Gastroesophageal sphincter (tissue), 4 donors: Measurements from ENCODE around the gene RAB5B. TPM values are rescaled to one million over a fixed set of nuclear protein-coding genes. Genes with fewer than 3 reads are reported as not detected.

Experiments used
- ATAC-seq: fragments of 150-250 bp; one replicate; pipeline ENCODE4 v1.9.1; 2016; ENCODE audit warnings: mild to moderate bottlenecking, moderate library complexity
- H3K27ac ChIP-seq, 4 donors: fragments of 200-600 bp; sonication (generic) in 3 of 4; 1 replicate in 3 of 4; 2 replicates in 1 of 4; pipeline ENCODE4 v1.5.1; 2016 to 2019
- H3K27me3 ChIP-seq: fragments of 200-600 bp; sonication (generic); one replicate; pipeline ENCODE4 v1.5.1; 2019
- H3K36me3 ChIP-seq, 2 donors: fragments of 200-600 bp; sonication (generic); one replicate each; pipeline ENCODE4 v1.5.1; 2019; ENCODE audit warnings: control low read depth in 1 of 2
- H3K4me1 ChIP-seq, 3 donors: fragments of 200-600 bp; sonication (generic); 1 replicate in 2 of 3; 2 replicates in 1 of 3; pipeline ENCODE4 v1.5.1; 2016 to 2019; ENCODE audit warnings: control low read depth in 2 of 3
- H3K4me3 ChIP-seq, 2 donors: fragments of 200-600 bp; sonication (generic); one replicate each; pipeline ENCODE4 v1.5.1; 2019; ENCODE audit warnings: mild to moderate bottlenecking in 1 of 2, moderate library complexity in 1 of 2
- H3K9me3 ChIP-seq, 3 donors: fragments of 200-600 bp; sonication (generic); one replicate each; pipeline ENCODE4 v1.5.1; 2017 to 2019; ENCODE audit warnings: control low read depth in 2 of 3
- EP300 ChIP-seq: sonication (generic); formaldehyde crosslinking; IDR thresholded peaks from one replicate; pipeline ENCODE4 v1.6.1; 2017; ENCODE audit warnings: antibody characterized with exemption, mild to moderate bottlenecking
- POLR2A ChIP-seq, 2 donors: fragments of 450-650 bp; IDR thresholded peaks; one replicate each; pipeline ENCODE4 v1.6.1; 2017; ENCODE audit warnings: antibody characterized with exemption in 2 of 2, mild to moderate bottlenecking in 2 of 2, moderate library complexity in 1 of 2
- POLR2AphosphoS5 ChIP-seq: sonication (generic); formaldehyde crosslinking; IDR thresholded peaks from one replicate; pipeline ENCODE4 v1.6.1; 2017; ENCODE audit warnings: antibody characterized with exemption
- WGBS, 2 donors: methylation state at CpG; one replicate each; pipeline ENCODE4 v1.1.5; 2018; ENCODE audit warnings: low coverage in 1 of 2; 5-methylcytosine and 5-hydroxymethylcytosine counted together
- total RNA-seq, 4 donors: library from RNA; depleted of rRNA; stranded (reverse); fragments of >200 nt; gene quantifications; one replicate each; pipeline ENCODE4 v1.1.0, GENCODE V29; 2016
- TF ChIP-seq, protein P1 (sequence below), 4 experiments: fragments of 200-600 bp in 2 of 4; fragments of 450-650 bp in 2 of 4; sonication (generic) in 1 of 4; IDR thresholded peaks; one replicate each; pipeline ENCODE4 v1.5.1; 2017 to 2019; ENCODE audit warnings: antibody characterized with exemption in 4 of 4, mild to moderate bottlenecking in 2 of 4, moderate library complexity in 2 of 4

Gene RAB5B
- total RNA-seq, 4 donors from 2014 or later = 113 to 169 (median 142) TPM

- peaks cover 0 to 12% (median 8%) of the 10 kb centered on the region in 3 donors for H3K4me1 ChIP-seq
- H3K27me3 ChIP-seq = no peaks in the 10 kb centered on the region
- H3K27ac ChIP-seq = no peak overlapping the region
- H3K9me3 ChIP-seq = no peaks in the 10 kb centered on the region
- no peak for ATAC-seq
- H3K4me3 ChIP-seq = no peak overlapping the region
- H3K36me3 ChIP-seq = peaks cover 0 to 68% of the 10 kb centered on the region in 2 donors
- no peak for TF ChIP-seq POLR2A (IDR thresholded peaks at IDR 0.05)
- TF ChIP-seq POLR2AphosphoS5 = no peak
- no peak for TF ChIP-seq EP300
- TF ChIP-seq, protein P1, sequence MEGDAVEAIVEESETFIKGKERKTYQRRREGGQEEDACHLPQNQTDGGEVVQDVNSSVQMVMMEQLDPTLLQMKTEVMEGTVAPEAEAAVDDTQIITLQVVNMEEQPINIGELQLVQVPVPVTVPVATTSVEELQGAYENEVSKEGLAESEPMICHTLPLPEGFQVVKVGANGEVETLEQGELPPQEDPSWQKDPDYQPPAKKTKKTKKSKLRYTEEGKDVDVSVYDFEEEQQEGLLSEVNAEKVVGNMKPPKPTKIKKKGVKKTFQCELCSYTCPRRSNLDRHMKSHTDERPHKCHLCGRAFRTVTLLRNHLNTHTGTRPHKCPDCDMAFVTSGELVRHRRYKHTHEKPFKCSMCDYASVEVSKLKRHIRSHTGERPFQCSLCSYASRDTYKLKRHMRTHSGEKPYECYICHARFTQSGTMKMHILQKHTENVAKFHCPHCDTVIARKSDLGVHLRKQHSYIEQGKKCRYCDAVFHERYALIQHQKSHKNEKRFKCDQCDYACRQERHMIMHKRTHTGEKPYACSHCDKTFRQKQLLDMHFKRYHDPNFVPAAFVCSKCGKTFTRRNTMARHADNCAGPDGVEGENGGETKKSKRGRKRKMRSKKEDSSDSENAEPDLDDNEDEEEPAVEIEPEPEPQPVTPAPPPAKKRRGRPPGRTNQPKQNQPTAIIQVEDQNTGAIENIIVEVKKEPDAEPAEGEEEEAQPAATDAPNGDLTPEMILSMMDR (IDR thresholded peaks at IDR 0.05) = no peak
- 71 to 78% methylated on average over 1 of the region's 1 CpG for WGBS, 2 donors
Measured at GRCh38 chr12:55942577-55943136, 31.2 kb upstream of the RAB5B start.

GRCh38 chr12:55946553-55946952 lies 27.3 kb upstream of the RAB5B start:
- no peak overlapping the region for H3K27ac ChIP-seq
- no peaks in the 10 kb centered on the region for H3K9me3 ChIP-seq
- TF ChIP-seq POLR2AphosphoS5 (no peak), EP300 (no peak), POLR2A (IDR thresholded peaks at IDR 0.05) (no peak)
- TF ChIP-seq, protein P1 (IDR thresholded peaks at IDR 0.05) = no peak
- no peak for ATAC-seq
- no peak overlapping the region for H3K4me3 ChIP-seq
- H3K4me1 ChIP-seq = no peaks in the 10 kb centered on the region
- peaks cover 0 to 67% of the 10 kb centered on the region in 2 donors for H3K36me3 ChIP-seq
- no peaks in the 10 kb centered on the region for H3K27me3 ChIP-seq
- WGBS, 2 donors = 35 to 82% methylated on average over 2 to 6 of the region's 6 CpGs

GRCh38 chr12:55955344-55955743 lies 18.5 kb upstream of the RAB5B start:
- H3K9me3 ChIP-seq = no peaks in the 10 kb centered on the region

DNA sequence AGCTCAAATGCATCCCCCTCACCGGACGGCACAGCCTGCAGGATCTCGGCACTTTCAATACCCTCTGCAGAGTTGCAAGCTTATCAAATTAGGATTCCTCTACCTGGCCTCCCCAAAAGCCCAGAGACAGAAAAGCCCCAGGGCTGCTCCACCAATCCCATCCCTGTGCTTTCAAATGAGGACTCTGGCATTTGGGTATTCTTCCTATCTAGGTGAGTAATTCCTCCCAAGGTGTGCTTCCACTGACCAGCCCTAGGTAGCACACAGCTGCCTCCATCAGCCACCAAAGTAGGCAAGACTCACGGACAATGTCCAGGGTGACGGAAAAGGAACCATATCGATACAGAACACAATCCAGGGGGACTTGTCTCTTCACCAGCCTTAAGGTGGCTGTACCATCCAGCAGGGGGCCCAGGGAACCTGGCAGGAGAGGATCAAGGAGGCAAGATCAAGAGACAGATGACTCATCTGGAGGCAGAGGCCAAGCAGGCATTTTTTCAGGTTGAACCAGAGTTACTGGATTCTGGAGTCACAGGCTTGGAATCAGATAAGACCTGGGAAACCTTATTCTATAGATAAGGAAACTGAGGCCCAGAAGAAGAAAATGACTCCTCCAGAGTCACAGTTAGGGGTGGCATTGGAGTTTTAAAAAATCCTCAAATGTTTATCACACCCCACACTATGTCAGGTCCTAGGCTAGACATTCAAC lies 17.9 kb upstream of the RAB5B start:
- no peaks in the 10 kb centered on the region for H3K4me1 ChIP-seq
- H3K36me3 ChIP-seq = peaks cover 0 to 34% of the 10 kb centered on the region in 2 donors
- 49 to 93% methylated on average over 3 of the region's 6 CpGs for WGBS, 2 donors
- ATAC-seq = no peak
- no peak overlapping the region for H3K27ac ChIP-seq
- no peak for TF ChIP-seq EP300
- TF ChIP-seq POLR2A (IDR thresholded peaks at IDR 0.05) = no peak
- no peak for TF ChIP-seq POLR2AphosphoS5
- TF ChIP-seq, protein P1 (IDR thresholded peaks at IDR 0.05) = peak in 1 of 4 experiments; percentile 23
- H3K9me3 ChIP-seq = no peaks in the 10 kb centered on the region
- H3K4me3 ChIP-seq = no peak overlapping the region
- no peaks in the 10 kb centered on the region for H3K27me3 ChIP-seq

More at GRCh38 chr12:55955344-55955743, 18.5 kb upstream of the RAB5B start:
- H3K36me3 ChIP-seq = peaks cover 0 to 34% of the 10 kb centered on the region in 2 donors
- TF ChIP-seq POLR2A (IDR thresholded peaks at IDR 0.05) = no peak
- TF ChIP-seq EP300 = no peak
- no peak for TF ChIP-seq POLR2AphosphoS5
- TF ChIP-seq, protein P1 (IDR thresholded peaks at IDR 0.05) = no peak
- no peak for ATAC-seq
- no peak overlapping the region for H3K27ac ChIP-seq
- no peaks in the 10 kb centered on the region for H3K4me1 ChIP-seq
- WGBS, 2 donors = 100% methylated on average over 1 of the region's 4 CpGs; no CpG with 5 or more reads in 1 of the 2 donors
- no peaks in the 10 kb centered on the region for H3K27me3 ChIP-seq
- H3K4me3 ChIP-seq = no peak overlapping the region
